Ovary (tissue), 3 donors: ENCODE data around the gene SVIL.

Source experiments
- CTCF ChIP-seq, 3 donors: fragments of 450-650 bp in 2 of 3; fragments of 200-600 bp in 1 of 3; IDR thresholded peaks; one replicate each; pipeline versions ENCODE4 v1.5.1 to v1.8.0; 2016 to 2022; ENCODE audit warnings: antibody characterized with exemption in 3 of 3, mild to moderate bottlenecking in 1 of 3
- EP300 ChIP-seq: sonication (generic); formaldehyde crosslinking; IDR thresholded peaks from one replicate; pipeline ENCODE4 v1.6.1; 2017; ENCODE audit warnings: antibody characterized with exemption
- donor health status: DM: no; HTN: no; CAD: no.

GRCh38 chr10:29648983-29649268, 14.2 kb upstream of the SVIL start:
- TF ChIP-seq EP300 (no peak), CTCF (IDR thresholded peaks at IDR 0.05) (no peak)
